ENCODE results near the gene INPP5A.

Gene INPP5A

GRCh38 chr10:132827861-132828539, 290.4 kb downstream of the INPP5A start:
- CTCF ChIA-PET = no interaction called here
- peaks cover 0 to 26% (median 6%) of the 10 kb centered on the region in 5 experiments for H3K27me3 ChIP-seq (replicated peaks in 2 of 5; ENCODE audit: control insufficient read depth in 4 of 5, insufficient read depth in 5 of 5, low read length in 4 of 5)
- POLR2A ChIA-PET = no interaction called here
- DNase-seq = no peak
- H3K4me1 ChIP-seq (ENCODE audit: control extremely low read depth in 1 of 4, control insufficient read depth in 4 of 4, insufficient read depth in 4 of 4, low read length in 3 of 4) = no peaks in the 10 kb centered on the region
- H3K36me3 ChIP-seq (ENCODE audit: control insufficient read depth in 4 of 4, insufficient read depth in 4 of 4, low read length in 3 of 4) = no peaks in the 10 kb centered on the region
- no peak overlapping the region for H3K27ac ChIP-seq (ENCODE audit: insufficient read depth in 1 of 2, low read depth in 1 of 2, low read length in 2 of 2, poor library complexity in 1 of 2, severe bottlenecking in 2 of 2)
- WGBS (ENCODE audit: insufficient coverage) = 93% methylated on average over 29 of the region's 29 CpGs
- H3K9me3 ChIP-seq (ENCODE audit: control extremely low read depth in 1 of 5, control insufficient read depth in 4 of 5, insufficient read depth in 2 of 5, low read depth in 1 of 5, low read length in 4 of 5) = peaks cover 0 to 9% (median 0%) of the 10 kb centered on the region in 5 experiments
- no peak overlapping the region for H3K4me3 ChIP-seq (ENCODE audit: control insufficient read depth in 1 of 7, extremely low read depth in 1 of 7, insufficient read depth in 4 of 7, low read depth in 2 of 7, low read length in 6 of 7)

GRCh38 chr10:132828681-132829080, 291.1 kb downstream of the INPP5A start:
- CTCF ChIA-PET = interaction anchor here (0.9 to 1.0 kb wide), 2 partner anchors 75 to 92 kb away, joined by 3 read pairs; no protein-coding TSS in a partner anchor
- Histone ChIP-seq H3K4me1 (ENCODE audit: control extremely low read depth in 1 of 4, control insufficient read depth in 4 of 4, insufficient read depth in 4 of 4, low read length in 3 of 4) (no peaks in the 10 kb centered on the region), H3K4me3 (ENCODE audit: control insufficient read depth in 1 of 7, extremely low read depth in 1 of 7, insufficient read depth in 4 of 7, low read depth in 2 of 7, low read length in 6 of 7) (no peak overlapping the region), H3K36me3 (ENCODE audit: control insufficient read depth in 4 of 4, insufficient read depth in 4 of 4, low read length in 3 of 4) (no peaks in the 10 kb centered on the region), H3K27me3 (replicated peaks in 2 of 5; ENCODE audit: control insufficient read depth in 4 of 5, insufficient read depth in 5 of 5, low read length in 4 of 5) (peaks cover 3 to 31% (median 6%) of the 10 kb centered on the region in 5 experiments), H3K9me3 (ENCODE audit: control extremely low read depth in 1 of 5, control insufficient read depth in 4 of 5, insufficient read depth in 2 of 5, low read depth in 1 of 5, low read length in 4 of 5) (peaks cover 0 to 9% (median 0%) of the 10 kb centered on the region in 5 experiments), H3K27ac (ENCODE audit: insufficient read depth in 1 of 2, low read depth in 1 of 2, low read length in 2 of 2, poor library complexity in 1 of 2, severe bottlenecking in 2 of 2) (no peak overlapping the region)
- 97% methylated on average over 13 of the region's 20 CpGs for WGBS (ENCODE audit: insufficient coverage)
- POLR2A ChIA-PET = no interaction called here
- no peak for DNase-seq

- POLR2A ChIA-PET = no interaction called here
Measured at GRCh38 chr10:132829403-132829802, 291.8 kb downstream of the INPP5A start.

GRCh38 chr10:132832186-132832969, 294.8 kb downstream of the INPP5A start:
- H3K27me3 ChIP-seq (replicated peaks in 2 of 5; ENCODE audit: control insufficient read depth in 4 of 5, insufficient read depth in 5 of 5, low read length in 4 of 5) = peaks cover 3 to 41% (median 6%) of the 10 kb centered on the region in 5 experiments
- peaks cover 0 to 3% (median 0%) of the 10 kb centered on the region in 4 experiments for H3K4me1 ChIP-seq (ENCODE audit: control extremely low read depth in 1 of 4, control insufficient read depth in 4 of 4, insufficient read depth in 4 of 4, low read length in 3 of 4)
- POLR2A ChIA-PET = no interaction called here
- H3K4me3 ChIP-seq (ENCODE audit: control insufficient read depth in 1 of 7, extremely low read depth in 1 of 7, insufficient read depth in 4 of 7, low read depth in 2 of 7, low read length in 6 of 7) = no peak overlapping the region
- CTCF ChIA-PET = interaction anchor here (0.8 kb wide), 1 partner anchor 176 kb away, joined by 3 read pairs; no protein-coding TSS in a partner anchor
- H3K36me3 ChIP-seq (ENCODE audit: control insufficient read depth in 4 of 4, insufficient read depth in 4 of 4, low read length in 3 of 4) = no peaks in the 10 kb centered on the region
- no peaks in the 10 kb centered on the region for H3K9me3 ChIP-seq (ENCODE audit: control extremely low read depth in 1 of 5, control insufficient read depth in 4 of 5, insufficient read depth in 2 of 5, low read depth in 1 of 5, low read length in 4 of 5)
- DNase-seq = no peak
- 82% methylated on average over 22 of the region's 30 CpGs for WGBS (ENCODE audit: insufficient coverage)
- no peak overlapping the region for H3K27ac ChIP-seq (ENCODE audit: insufficient read depth in 1 of 2, low read depth in 1 of 2, low read length in 2 of 2, poor library complexity in 1 of 2, severe bottlenecking in 2 of 2)

More at GRCh38 chr10:132829403-132829802, 291.8 kb downstream of the INPP5A start:
- H3K27me3 ChIP-seq (replicated peaks in 2 of 5; ENCODE audit: control insufficient read depth in 4 of 5, insufficient read depth in 5 of 5, low read length in 4 of 5) = peaks cover 3 to 37% (median 6%) of the 10 kb centered on the region in 5 experiments
- no peak overlapping the region for H3K27ac ChIP-seq (ENCODE audit: insufficient read depth in 1 of 2, low read depth in 1 of 2, low read length in 2 of 2, poor library complexity in 1 of 2, severe bottlenecking in 2 of 2)
- no peaks in the 10 kb centered on the region for H3K36me3 ChIP-seq (ENCODE audit: control insufficient read depth in 4 of 4, insufficient read depth in 4 of 4, low read length in 3 of 4)
- no peak for DNase-seq
- 94% methylated on average over 6 of the region's 8 CpGs for WGBS (ENCODE audit: insufficient coverage)
- CTCF ChIA-PET = interaction anchor here (0.9 to 1.0 kb wide), 2 partner anchors 74 to 91 kb away, joined by 3 read pairs; no protein-coding TSS in a partner anchor
- H3K9me3 ChIP-seq (ENCODE audit: control extremely low read depth in 1 of 5, control insufficient read depth in 4 of 5, insufficient read depth in 2 of 5, low read depth in 1 of 5, low read length in 4 of 5) = peaks cover 0 to 9% (median 0%) of the 10 kb centered on the region in 5 experiments
- no peaks in the 10 kb centered on the region for H3K4me1 ChIP-seq (ENCODE audit: control extremely low read depth in 1 of 4, control insufficient read depth in 4 of 4, insufficient read depth in 4 of 4, low read length in 3 of 4)
- H3K4me3 ChIP-seq (ENCODE audit: control insufficient read depth in 1 of 7, extremely low read depth in 1 of 7, insufficient read depth in 4 of 7, low read depth in 2 of 7, low read length in 6 of 7) = no peak overlapping the region

Data from common myeloid progenitor, CD34-positive (primary cell).